Measurements from ENCODE around the gene OSBPL3. TPM values are rescaled to one million over a fixed set of nuclear protein-coding genes. Genes with fewer than 3 reads are reported as not detected.

Gene OSBPL3
- total RNA-seq, 4 donors from 2014 or later = 4.3 to 8.6 (median 7.1) TPM

DNA sequence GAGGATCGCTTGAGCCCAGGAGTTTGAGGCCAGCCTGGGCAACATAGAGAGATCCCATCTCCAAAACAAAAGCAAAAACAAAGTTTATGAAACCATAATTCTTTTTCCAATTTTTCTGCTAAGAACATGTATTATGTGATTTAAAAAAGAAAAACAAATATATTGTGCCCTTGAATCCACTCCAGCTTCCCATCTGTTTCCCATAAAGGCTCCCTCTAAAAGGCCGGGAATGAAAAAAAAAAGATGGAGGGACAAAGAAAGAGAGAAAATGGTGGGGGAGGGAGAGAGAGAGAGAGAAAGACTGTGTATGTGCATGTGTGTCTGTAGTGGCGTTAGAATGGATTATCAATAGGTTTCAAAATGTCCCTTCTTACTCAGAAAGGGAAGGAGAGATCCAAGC lies 202.2 kb downstream of the OSBPL3 start:
- TF ChIP-seq, protein P1, sequence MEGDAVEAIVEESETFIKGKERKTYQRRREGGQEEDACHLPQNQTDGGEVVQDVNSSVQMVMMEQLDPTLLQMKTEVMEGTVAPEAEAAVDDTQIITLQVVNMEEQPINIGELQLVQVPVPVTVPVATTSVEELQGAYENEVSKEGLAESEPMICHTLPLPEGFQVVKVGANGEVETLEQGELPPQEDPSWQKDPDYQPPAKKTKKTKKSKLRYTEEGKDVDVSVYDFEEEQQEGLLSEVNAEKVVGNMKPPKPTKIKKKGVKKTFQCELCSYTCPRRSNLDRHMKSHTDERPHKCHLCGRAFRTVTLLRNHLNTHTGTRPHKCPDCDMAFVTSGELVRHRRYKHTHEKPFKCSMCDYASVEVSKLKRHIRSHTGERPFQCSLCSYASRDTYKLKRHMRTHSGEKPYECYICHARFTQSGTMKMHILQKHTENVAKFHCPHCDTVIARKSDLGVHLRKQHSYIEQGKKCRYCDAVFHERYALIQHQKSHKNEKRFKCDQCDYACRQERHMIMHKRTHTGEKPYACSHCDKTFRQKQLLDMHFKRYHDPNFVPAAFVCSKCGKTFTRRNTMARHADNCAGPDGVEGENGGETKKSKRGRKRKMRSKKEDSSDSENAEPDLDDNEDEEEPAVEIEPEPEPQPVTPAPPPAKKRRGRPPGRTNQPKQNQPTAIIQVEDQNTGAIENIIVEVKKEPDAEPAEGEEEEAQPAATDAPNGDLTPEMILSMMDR (IDR thresholded peaks at IDR 0.05) = no peak
- ATAC-seq (ENCODE audit: low FRiP score) = no peak
- no peak for DNase-seq (ENCODE audit: low spot score)

GRCh38 chr7:24773646-24774045 lies 206.3 kb downstream of the OSBPL3 start:
- TF ChIP-seq, protein P1 (IDR thresholded peaks at IDR 0.05) = no peak
- no peak for ATAC-seq (ENCODE audit: low FRiP score)
- DNase-seq (ENCODE audit: low spot score) = no peak

GRCh38 chr7:24769851-24770250 lies 210.1 kb downstream of the OSBPL3 start:
- DNase-seq (ENCODE audit: low spot score) (no peak), ATAC-seq (ENCODE audit: low FRiP score) (no peak)
- TF ChIP-seq, protein P1 (IDR thresholded peaks at IDR 0.05) = no peak

- DNase-seq (ENCODE audit: low spot score) = no peak
- no peak for ATAC-seq (ENCODE audit: low FRiP score)
- TF ChIP-seq, protein P1 (IDR thresholded peaks at IDR 0.05) = no peak
These were observed 210.8 kb downstream of the OSBPL3 start for GRCh38 chr7:24769014-24769830.

DNA sequence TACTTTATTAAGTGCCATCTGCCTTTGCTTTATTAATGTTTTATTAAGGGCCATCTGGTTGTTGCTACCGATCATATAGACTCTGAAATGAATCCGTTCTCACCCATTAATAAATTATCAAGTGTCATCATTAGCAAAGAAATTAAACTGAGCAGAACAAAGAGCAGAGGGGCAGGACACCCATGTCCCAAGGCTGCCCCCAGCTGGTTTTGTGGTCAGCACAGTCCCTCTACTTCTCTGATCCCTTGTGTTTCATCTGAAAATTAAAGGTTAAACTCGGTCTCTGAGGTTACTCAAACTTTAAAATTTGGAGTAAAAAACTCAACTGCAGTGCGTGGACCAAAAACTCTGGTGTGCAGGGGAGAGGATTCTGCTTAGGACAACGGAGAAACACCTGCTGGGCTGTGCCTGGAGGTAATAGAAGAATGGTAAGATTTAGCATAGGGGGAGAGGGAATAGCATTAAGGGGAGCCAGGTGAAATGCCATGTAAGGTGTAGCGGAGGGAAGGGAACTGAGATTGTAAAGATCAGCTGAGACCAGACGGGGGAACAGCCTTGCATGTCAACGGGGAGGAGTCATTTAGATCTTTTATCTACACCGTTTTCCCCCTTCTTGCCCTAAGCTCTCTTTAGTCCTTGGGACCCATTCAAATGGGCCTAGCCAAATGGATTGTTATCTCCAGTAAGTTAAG lies 212.0 kb downstream of the OSBPL3 start:
- TF ChIP-seq, protein P1 (IDR thresholded peaks at IDR 0.05) = no peak
- DNase-seq (ENCODE audit: low spot score) (no peak), ATAC-seq (ENCODE audit: low FRiP score) (no peak)

DNA sequence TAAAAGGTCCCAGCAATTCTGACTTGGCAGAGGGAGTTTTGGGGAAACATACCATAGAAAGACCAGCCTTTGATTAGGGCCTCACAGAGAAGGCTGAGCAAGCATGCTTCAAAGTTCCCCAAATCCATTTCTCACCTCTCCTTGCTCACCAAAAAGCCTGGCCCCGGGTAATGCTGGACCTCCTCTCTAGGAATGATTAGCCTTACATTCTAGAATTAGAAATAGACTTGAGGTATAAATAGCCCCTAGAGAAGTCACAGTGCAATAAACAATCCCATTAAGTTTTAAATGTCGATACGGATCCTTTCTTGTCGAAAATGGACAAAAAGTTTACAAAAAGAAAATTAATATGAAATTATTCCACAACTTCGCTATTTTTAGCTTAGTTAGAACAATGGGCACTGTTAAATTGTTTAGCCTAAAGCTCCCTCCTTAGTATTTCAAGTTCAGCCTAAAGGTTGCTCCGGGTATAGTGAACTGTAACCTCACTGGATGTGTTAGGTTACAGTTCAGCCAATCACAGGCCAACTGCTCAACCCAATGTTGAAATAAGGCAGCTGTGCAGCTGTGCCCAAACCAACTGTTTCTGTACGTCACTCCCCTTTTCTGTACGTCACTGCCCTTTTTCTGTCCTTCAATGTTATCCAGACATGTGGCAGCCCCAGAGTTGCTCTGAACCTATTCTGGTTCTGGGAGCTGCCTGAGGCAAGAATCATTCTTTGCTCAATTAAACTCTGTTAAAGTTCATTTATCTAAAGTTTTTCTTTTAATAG lies 214.8 kb downstream of the OSBPL3 start:
- TF ChIP-seq, protein P1 (IDR thresholded peaks at IDR 0.05) = no peak
- ATAC-seq (ENCODE audit: low FRiP score) (no peak), DNase-seq (ENCODE audit: low spot score) (no peak)
